Measurements from ENCODE around the gene OSTF1. TPM values are rescaled to one million over a fixed set of nuclear protein-coding genes. Genes with fewer than 3 reads are reported as not detected.

Gene OSTF1
- total RNA-seq, 1 experiment from 2014 or later, result 58.4 TPM

GRCh38 chr9:75051285-75051684 lies 37.0 kb upstream of the OSTF1 start:
- H3K27me3 ChIP-seq (ENCODE audit: insufficient read depth, low read depth), result no peaks in the 10 kb centered on the region
- H3K9me3 ChIP-seq (ENCODE audit: insufficient read depth, low read depth), result no peaks in the 10 kb centered on the region
- H3K4me3 ChIP-seq, result no peak overlapping the region
- no TSS peak for BruUV-seq (replicated peaks)
- H3K4me1 ChIP-seq (replicated peaks; ENCODE audit: insufficient read depth), result no peaks in the 10 kb centered on the region
- H3K27ac ChIP-seq, result no peak overlapping the region
- H3F3A ChIP-seq (ENCODE audit: insufficient read depth, low read depth), result no peaks in the 10 kb centered on the region
- H3K36me3 ChIP-seq (ENCODE audit: low read depth), result no peaks in the 10 kb centered on the region
- DNase-seq, result no peak
- no peak overlapping the region for H2AFZ ChIP-seq
- H3K79me2 ChIP-seq (ENCODE audit: low read depth), result no peaks in the 10 kb centered on the region
- no peaks in the 10 kb centered on the region for H3K9me2 ChIP-seq (ENCODE audit: insufficient read depth)
- no peaks in the 10 kb centered on the region for H4K20me1 ChIP-seq (ENCODE audit: insufficient read depth)
- ChIA-PET CTCF (no interaction called here), POLR2A (ENCODE audit: unreplicated experiment) (no interaction called here)
- intact Hi-C loops (cut with micrococcal nuclease; ENCODE audit: unreplicated experiment), result no loop called here
- TF ChIP-seq CTCF (conservative IDR thresholded peaks at IDR 0.05) (no peak), EZH2 (IDR thresholded peaks at IDR 0.05; ENCODE audit: low read depth) (no peak)
- no peak overlapping the region for H3K4me2 ChIP-seq

- H3K4me1 ChIP-seq (replicated peaks; ENCODE audit: insufficient read depth), result no peaks in the 10 kb centered on the region
Observed at GRCh38 chr9:75053869-75054268, 34.4 kb upstream of the OSTF1 start.

GRCh38 chr9:75054368-75055001 lies 33.8 kb upstream of the OSTF1 start:
- CTCF ChIA-PET, result interaction anchor here (0.6 kb wide), 2 partner anchors 29 to 243 kb away, joined by 3 to 5 read pairs; no protein-coding TSS in a partner anchor
- no TSS peak for BruUV-seq (replicated peaks)

More at GRCh38 chr9:75053869-75054268, 34.4 kb upstream of the OSTF1 start:
- Histone ChIP-seq H3K27ac (no peak overlapping the region), H2AFZ (no peak overlapping the region), H3K9me2 (ENCODE audit: insufficient read depth) (no peaks in the 10 kb centered on the region), H3K4me3 (no peak overlapping the region), H3K9me3 (ENCODE audit: insufficient read depth, low read depth) (no peaks in the 10 kb centered on the region; the same call in 1 of the 2 replicates), H4K20me1 (ENCODE audit: insufficient read depth) (no peaks in the 10 kb centered on the region), H3F3A (ENCODE audit: insufficient read depth, low read depth) (no peaks in the 10 kb centered on the region), H3K36me3 (ENCODE audit: low read depth) (no peaks in the 10 kb centered on the region), H3K4me2 (no peak overlapping the region), H3K27me3 (ENCODE audit: insufficient read depth, low read depth) (no peaks in the 10 kb centered on the region), H3K79me2 (ENCODE audit: low read depth) (no peaks in the 10 kb centered on the region)
- CTCF ChIA-PET, result interaction anchor here (0.6 kb wide), 1 partner anchor 30 kb away, joined by 5 read pairs; no protein-coding TSS in a partner anchor
- POLR2A ChIA-PET (ENCODE audit: unreplicated experiment), result no interaction called here
- TF ChIP-seq CTCF (conservative IDR thresholded peaks at IDR 0.05) (no peak), EZH2 (IDR thresholded peaks at IDR 0.05; ENCODE audit: low read depth) (no peak)
- intact Hi-C loops (cut with micrococcal nuclease; ENCODE audit: unreplicated experiment), result no loop called here
- BruUV-seq (replicated peaks), result no TSS peak
- DNase-seq, result no peak

More at GRCh38 chr9:75054368-75055001, 33.8 kb upstream of the OSTF1 start:
- Histone ChIP-seq H3K27me3 (ENCODE audit: insufficient read depth, low read depth) (no peaks in the 10 kb centered on the region), H3K4me1 (replicated peaks; ENCODE audit: insufficient read depth) (no peaks in the 10 kb centered on the region), H3K36me3 (ENCODE audit: low read depth) (no peaks in the 10 kb centered on the region), H2AFZ (no peak overlapping the region), H3F3A (ENCODE audit: insufficient read depth, low read depth) (no peaks in the 10 kb centered on the region), H3K4me3 (no peak overlapping the region), H4K20me1 (ENCODE audit: insufficient read depth) (no peaks in the 10 kb centered on the region), H3K9me2 (ENCODE audit: insufficient read depth) (no peaks in the 10 kb centered on the region), H3K4me2 (no peak overlapping the region), H3K27ac (no peak overlapping the region), H3K9me3 (ENCODE audit: insufficient read depth, low read depth) (no peaks in the 10 kb centered on the region; the same call in 1 of the 2 replicates), H3K79me2 (ENCODE audit: low read depth) (no peaks in the 10 kb centered on the region)
- TF ChIP-seq CTCF (conservative IDR thresholded peaks at IDR 0.05) (no peak), EZH2 (IDR thresholded peaks at IDR 0.05; ENCODE audit: low read depth) (no peak)
- intact Hi-C loops (cut with micrococcal nuclease; ENCODE audit: unreplicated experiment), result no loop called here
- no peak for DNase-seq
- POLR2A ChIA-PET (ENCODE audit: unreplicated experiment), result no interaction called here
